ENCODE measurements around the gene TRIM9. TPM values are rescaled to one million over a fixed set of nuclear protein-coding genes. Genes with fewer than 3 reads are reported as not detected.

The TRIM9 gene
- total and polyA plus RNA-seq, 2 experiments from 2014 or later = 4.4 to 6.2 TPM

DNA sequence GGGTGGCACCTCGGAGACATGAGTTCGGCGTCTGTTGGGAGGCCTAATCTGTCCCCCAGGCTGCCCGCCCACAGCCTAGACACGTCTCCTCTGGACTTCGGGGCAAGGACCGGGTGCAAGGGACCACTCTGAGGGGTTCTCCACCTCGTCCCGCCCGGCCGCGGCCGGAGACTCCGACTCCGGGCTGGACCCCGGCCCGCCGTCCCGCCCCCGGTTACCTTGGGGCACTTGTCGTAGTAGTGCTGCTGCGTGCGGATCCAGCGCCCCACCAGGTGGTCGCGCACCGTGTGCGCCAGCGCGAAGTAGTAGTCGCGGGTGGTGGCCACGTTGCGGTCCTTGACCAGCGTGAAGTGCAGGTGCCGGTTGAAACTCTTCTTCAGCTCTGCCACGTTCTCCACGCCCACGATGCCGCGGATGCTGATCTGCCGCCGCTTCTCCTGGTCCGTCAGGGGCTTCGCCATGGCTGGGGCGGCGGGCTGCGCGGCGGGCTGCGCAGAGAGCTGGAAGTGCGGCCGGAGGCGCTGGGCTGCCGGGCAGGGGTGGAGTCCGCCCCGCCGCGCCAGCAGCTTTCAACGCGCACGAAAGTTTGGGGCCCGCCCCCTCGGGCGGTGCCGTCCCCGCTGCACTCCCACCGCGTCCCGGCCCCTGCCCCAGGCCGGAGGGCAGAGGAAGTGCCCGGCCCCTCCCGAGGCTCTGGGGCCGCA lies 150.8 kb downstream of the TRIM9 start, which contains the start of gene PYGL:
Gene PYGL, minus strand, starts transcription at position 541 of the 704 bp plus-strand sequence. Its CDS starts 80 bp downstream, at position 461.
- Histone ChIP-seq H3K4me1 (ENCODE audit: insufficient read depth) (peaks cover 11% of the 10 kb centered on the region), H3F3A (replicated peaks; ENCODE audit: low read depth) (peaks cover 5% of the 10 kb centered on the region; the same call in 1 of the 2 replicates), H3K4me3 (peak within 1 kb of the TSS; percentile 77), H2AFZ (peak within 1 kb of the TSS; percentile 100), H3K27me3 (ENCODE audit: insufficient read depth) (peaks cover 8% of the 10 kb centered on the region; the same call in 1 of the 2 replicates), H3K79me2 (replicated peaks; ENCODE audit: insufficient read depth) (peaks cover 6% of the 10 kb centered on the region), H3K4me2 (peak within 1 kb of the TSS; percentile 99), H3K27ac (ENCODE audit: low read depth) (peak within 1 kb of the TSS; percentile 59; the same call in 1 of the 2 replicates), H4K20me1 (replicated peaks; ENCODE audit: insufficient read depth) (no peaks in the 10 kb centered on the region), H3K36me3 (ENCODE audit: insufficient read depth) (0 out of 2 replicates have a peak, but pooled peaks cover 4% of the 10 kb centered on the region), H3K9me2 (ENCODE audit: insufficient read depth) (no peaks in the 10 kb centered on the region; the same call in 1 of the 2 replicates)
- H3K36me3 Mint-ChIP-seq (ENCODE audit: low read depth) = peaks cover 12% of the 10 kb centered on the region
- H3K27ac Mint-ChIP-seq = no peak within 1 kb of the TSS
- H3K9me3 Mint-ChIP-seq = no peaks in the 10 kb centered on the region; the same call in 2 of the 3 replicates
- DNase-seq (ENCODE audit: low spot score) (peak; percentile 89), ATAC-seq (peak; percentile 87)
- peak within 1 kb of the TSS; percentile 94 for H3K4me3 Mint-ChIP-seq
- TF ChIP-seq NANOG (IDR thresholded peaks at IDR 0.05; ENCODE audit: borderline replicate concordance) = no peak
- no peak for TF ChIP-seq ETS1 (IDR thresholded peaks at IDR 0.05)
- TF ChIP-seq CREB1 (CRISPR knock-in tag; IDR thresholded peaks at IDR 0.05; ENCODE audit: low read depth) = no peak
- TF ChIP-seq, protein P1, sequence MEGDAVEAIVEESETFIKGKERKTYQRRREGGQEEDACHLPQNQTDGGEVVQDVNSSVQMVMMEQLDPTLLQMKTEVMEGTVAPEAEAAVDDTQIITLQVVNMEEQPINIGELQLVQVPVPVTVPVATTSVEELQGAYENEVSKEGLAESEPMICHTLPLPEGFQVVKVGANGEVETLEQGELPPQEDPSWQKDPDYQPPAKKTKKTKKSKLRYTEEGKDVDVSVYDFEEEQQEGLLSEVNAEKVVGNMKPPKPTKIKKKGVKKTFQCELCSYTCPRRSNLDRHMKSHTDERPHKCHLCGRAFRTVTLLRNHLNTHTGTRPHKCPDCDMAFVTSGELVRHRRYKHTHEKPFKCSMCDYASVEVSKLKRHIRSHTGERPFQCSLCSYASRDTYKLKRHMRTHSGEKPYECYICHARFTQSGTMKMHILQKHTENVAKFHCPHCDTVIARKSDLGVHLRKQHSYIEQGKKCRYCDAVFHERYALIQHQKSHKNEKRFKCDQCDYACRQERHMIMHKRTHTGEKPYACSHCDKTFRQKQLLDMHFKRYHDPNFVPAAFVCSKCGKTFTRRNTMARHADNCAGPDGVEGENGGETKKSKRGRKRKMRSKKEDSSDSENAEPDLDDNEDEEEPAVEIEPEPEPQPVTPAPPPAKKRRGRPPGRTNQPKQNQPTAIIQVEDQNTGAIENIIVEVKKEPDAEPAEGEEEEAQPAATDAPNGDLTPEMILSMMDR (conservative IDR thresholded peaks at IDR 0.05; ENCODE audit: low read depth in 2 of 2) = no peak
- TF ChIP-seq POLR2AphosphoS5 (IDR thresholded peaks at IDR 0.05; ENCODE audit: low read depth) = peak; percentile 81; the same call in 1 of the 2 replicates
- TF ChIP-seq REST (IDR thresholded peaks at IDR 0.05; ENCODE audit: unreplicated experiment) = no peak
- TF ChIP-seq JUNB (IDR thresholded peaks at IDR 0.05; ENCODE audit: unreplicated experiment) = no peak
- H3K4me1 Mint-ChIP-seq = peaks cover 8% of the 10 kb centered on the region
- H3K27me3 Mint-ChIP-seq (ENCODE audit: insufficient read depth, low read depth, poor library complexity) = peaks cover 9% of the 10 kb centered on the region
